Measurements from ENCODE around the gene IL23R.

GRCh38 chr1:67300561-67300960, 134.3 kb downstream of the IL23R start:
- TF ChIP-seq CTCF (IDR thresholded peaks at IDR 0.05) (no peak), EZH2 (IDR thresholded peaks at IDR 0.05; ENCODE audit: borderline replicate concordance, insufficient read depth, low read depth, low read length, poor library complexity, severe bottlenecking) (no peak)
